Stimulated activated effector memory CD8-positive, alpha-beta T cell treated with anti-CD3 and anti-CD28 coated beads, Interleukin-12 subunit alpha, Interleukin-12 subunit beta, amount 100 ng/mL, for 72 hours (primary cell): ENCODE results near the gene NPAS3.

Source experiments
- ATAC-seq: fragments of 150-1000 bp; cut with Tn5 transposase; 2 replicates; pipeline ENCODE4 v1.10.0; 2021
- DNase-seq, 2 donors: peaks; one replicate each; pipeline ENCODE4 v3.0.0; 2021 to 2022; ENCODE audit warnings: low spot score in 2 of 2
- H3K27ac Mint-ChIP-seq: one replicate; pipeline ENCODE4 v1.8.0; 2022; ENCODE audit warnings: mild to moderate bottlenecking, mixed read lengths
- H3K36me3 Mint-ChIP-seq: one replicate; pipeline ENCODE4 v1.8.0; 2022; ENCODE audit warnings: mild to moderate bottlenecking, mixed read lengths
- H3K4me1 Mint-ChIP-seq: one replicate; pipeline ENCODE4 v1.8.0; 2022; ENCODE audit warnings: mixed read lengths
- H3K4me3 Mint-ChIP-seq: one replicate; pipeline ENCODE4 v1.8.0; 2022; ENCODE audit warnings: mild to moderate bottlenecking, mixed read lengths
- H3K9me3 Mint-ChIP-seq: one replicate; pipeline ENCODE4 v1.8.0; 2022; ENCODE audit warnings: mixed read lengths

NPAS3 gene

DNA sequence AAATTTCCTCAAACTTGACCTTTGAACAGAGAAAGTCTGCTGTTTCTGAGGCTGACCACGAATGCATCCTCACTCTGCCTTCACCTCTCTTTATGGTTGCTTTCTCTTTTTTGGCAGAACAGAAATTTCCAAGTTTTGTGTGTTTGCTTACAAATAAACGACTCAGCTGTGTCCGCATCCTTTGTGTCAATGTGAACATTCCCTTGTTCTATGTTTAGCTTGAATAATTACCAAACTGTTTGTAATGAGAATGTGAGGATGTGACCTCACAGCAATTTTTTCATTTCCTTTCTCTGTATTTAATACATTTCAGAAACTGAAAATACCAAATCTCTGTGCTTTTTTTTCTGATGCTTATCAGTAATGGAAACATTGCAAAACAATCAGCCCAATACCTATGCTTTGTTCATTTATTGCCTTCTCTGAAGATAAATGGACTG lies 601.3 kb downstream of the NPAS3 start:
- no peak for DNase-seq
- Mint-ChIP-seq H3K27ac (no peak overlapping the region), H3K4me1 (no peaks in the 10 kb centered on the region), H3K9me3 (peaks cover 12% of the 10 kb centered on the region), H3K36me3 (no peaks in the 10 kb centered on the region), H3K4me3 (no peak overlapping the region)
- ATAC-seq: no peak

- ATAC-seq: no peak
- H3K9me3 Mint-ChIP-seq: peaks cover 12% of the 10 kb centered on the region
Observed at GRCh38 chr14:33541171-33541570, 602.5 kb downstream of the NPAS3 start.

DNA sequence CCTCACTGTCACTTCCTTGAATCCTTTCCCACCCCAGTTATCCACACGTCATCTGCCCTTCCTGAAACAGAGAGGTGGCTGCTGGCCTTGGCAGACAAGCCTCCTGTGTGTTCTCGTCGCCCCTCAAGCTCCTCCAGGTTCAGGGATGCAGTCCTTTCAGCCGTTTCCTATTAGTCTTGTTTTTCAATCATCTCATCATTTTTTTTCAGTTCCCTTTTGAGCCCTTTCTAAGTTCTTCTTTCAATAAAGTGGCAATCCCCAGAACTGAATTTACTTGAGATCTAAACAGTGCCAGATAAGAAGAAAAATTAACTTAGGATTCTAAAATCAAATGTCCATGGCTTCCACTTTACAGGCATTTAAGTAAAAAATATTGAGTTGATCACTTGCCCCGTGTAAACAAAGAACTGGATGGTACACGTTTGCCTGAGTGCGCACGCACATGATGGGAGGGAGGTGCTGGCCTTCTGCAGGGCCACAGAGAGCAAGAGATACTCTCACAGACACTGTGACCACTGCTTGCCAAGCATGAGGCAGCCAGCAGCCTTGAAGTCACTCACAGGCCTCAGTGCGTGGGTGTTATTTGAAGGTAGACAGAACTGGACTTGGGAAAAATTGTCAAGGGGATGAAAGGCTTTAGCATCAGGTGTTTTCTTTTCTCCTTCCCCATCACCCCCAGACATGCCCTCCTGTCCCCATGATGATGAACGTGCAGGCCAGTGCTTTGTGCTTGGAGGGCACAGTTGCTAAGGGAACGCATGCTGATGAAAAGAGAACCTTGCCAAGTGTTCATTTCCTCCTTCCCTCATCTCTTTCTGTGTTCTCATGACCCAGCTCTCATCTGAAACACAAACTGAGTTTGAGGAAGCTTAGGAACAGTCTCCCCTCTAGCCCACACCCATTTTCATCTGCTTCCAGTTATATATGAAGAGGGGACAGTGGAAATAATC lies 603.9 kb downstream of the NPAS3 start:
- no peak for ATAC-seq

More at GRCh38 chr14:33541171-33541570, 602.5 kb downstream of the NPAS3 start:
- H3K4me3 Mint-ChIP-seq: no peak overlapping the region
- no peaks in the 10 kb centered on the region for H3K36me3 Mint-ChIP-seq
- DNase-seq: no peak
- no peaks in the 10 kb centered on the region for H3K4me1 Mint-ChIP-seq
- H3K27ac Mint-ChIP-seq: no peak overlapping the region

GRCh38 chr14:33545696-33546095 lies 607.0 kb downstream of the NPAS3 start:
- H3K27ac Mint-ChIP-seq: no peak overlapping the region
- no peaks in the 10 kb centered on the region for H3K4me1 Mint-ChIP-seq
- ATAC-seq: no peak
- H3K9me3 Mint-ChIP-seq: no peaks in the 10 kb centered on the region
- no peak overlapping the region for H3K4me3 Mint-ChIP-seq
- no peaks in the 10 kb centered on the region for H3K36me3 Mint-ChIP-seq
- DNase-seq: no peak

More for the DNA sequence above, 603.9 kb downstream of the NPAS3 start:
- no peak for DNase-seq
- Mint-ChIP-seq H3K4me1 (no peaks in the 10 kb centered on the region), H3K36me3 (no peaks in the 10 kb centered on the region), H3K4me3 (no peak overlapping the region), H3K9me3 (peaks cover 12% of the 10 kb centered on the region), H3K27ac (no peak overlapping the region)

- Mint-ChIP-seq H3K4me3 (no peak overlapping the region), H3K27ac (no peak overlapping the region), H3K9me3 (peaks cover 3% of the 10 kb centered on the region), H3K36me3 (no peaks in the 10 kb centered on the region), H3K4me1 (no peaks in the 10 kb centered on the region)
- DNase-seq: no peak
- no peak for ATAC-seq
Observed at GRCh38 chr14:33548606-33549005, 609.9 kb downstream of the NPAS3 start.

- Mint-ChIP-seq H3K36me3 (no peaks in the 10 kb centered on the region), H3K4me1 (no peaks in the 10 kb centered on the region), H3K27ac (no peak overlapping the region), H3K4me3 (no peak overlapping the region), H3K9me3 (peaks cover 8% of the 10 kb centered on the region)
- ATAC-seq: no peak
- no peak for DNase-seq
Observed at GRCh38 chr14:33551963-33552362, 613.3 kb downstream of the NPAS3 start.

DNA sequence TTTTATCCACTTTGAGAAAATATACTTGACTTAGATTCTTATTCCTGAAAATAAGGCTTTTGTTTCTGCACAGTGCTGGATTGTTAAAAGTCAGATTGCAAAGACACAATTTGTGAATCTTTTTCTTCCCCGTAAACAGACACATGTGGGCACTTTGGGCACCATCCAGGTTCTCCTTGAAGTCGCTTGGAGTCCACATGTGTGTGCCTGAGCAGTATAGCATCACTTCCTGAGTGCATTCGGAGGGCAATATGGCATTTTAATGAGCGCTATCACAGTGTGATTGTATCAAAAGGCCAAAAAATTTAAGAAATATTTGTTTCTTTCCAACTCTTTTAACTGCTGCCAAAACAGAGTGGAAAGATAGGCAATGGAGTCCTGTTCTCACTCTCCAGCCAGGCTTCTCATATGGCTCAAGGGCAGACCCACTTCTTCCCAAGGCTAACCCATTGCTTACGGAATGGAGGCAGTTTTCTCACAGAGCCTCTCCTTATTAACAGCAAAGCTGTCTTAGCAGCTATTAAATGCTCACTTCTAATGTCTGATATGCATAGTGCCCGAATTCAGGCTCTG lies 615.1 kb downstream of the NPAS3 start:
- Mint-ChIP-seq H3K27ac (no peak overlapping the region), H3K4me3 (no peak overlapping the region), H3K9me3 (peaks cover 8% of the 10 kb centered on the region), H3K36me3 (no peaks in the 10 kb centered on the region), H3K4me1 (no peaks in the 10 kb centered on the region)
- DNase-seq (no peak), ATAC-seq (no peak)

DNA sequence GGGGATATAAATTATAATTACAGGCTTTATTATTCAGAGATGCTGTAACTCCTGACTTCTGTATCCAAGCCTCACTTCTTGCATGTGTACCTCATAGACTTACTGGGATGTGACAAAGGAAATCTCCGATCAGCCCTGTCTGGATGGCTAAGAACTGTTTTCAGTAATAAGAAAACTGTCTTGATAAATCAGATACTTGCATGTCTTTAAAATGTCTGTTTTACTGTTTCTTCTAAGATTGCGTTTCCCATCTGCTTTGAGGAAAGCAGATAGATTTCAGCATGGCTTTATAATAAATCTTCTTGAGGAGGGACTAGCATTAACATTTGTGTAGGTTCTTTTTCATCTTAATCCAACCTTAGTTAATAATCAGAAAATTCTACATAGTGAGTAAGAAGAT lies 616.3 kb downstream of the NPAS3 start:
- Mint-ChIP-seq H3K4me1 (no peaks in the 10 kb centered on the region), H3K9me3 (peaks cover 8% of the 10 kb centered on the region), H3K4me3 (no peak overlapping the region), H3K36me3 (no peaks in the 10 kb centered on the region), H3K27ac (no peak overlapping the region)
- no peak for ATAC-seq
- no peak for DNase-seq

DNA sequence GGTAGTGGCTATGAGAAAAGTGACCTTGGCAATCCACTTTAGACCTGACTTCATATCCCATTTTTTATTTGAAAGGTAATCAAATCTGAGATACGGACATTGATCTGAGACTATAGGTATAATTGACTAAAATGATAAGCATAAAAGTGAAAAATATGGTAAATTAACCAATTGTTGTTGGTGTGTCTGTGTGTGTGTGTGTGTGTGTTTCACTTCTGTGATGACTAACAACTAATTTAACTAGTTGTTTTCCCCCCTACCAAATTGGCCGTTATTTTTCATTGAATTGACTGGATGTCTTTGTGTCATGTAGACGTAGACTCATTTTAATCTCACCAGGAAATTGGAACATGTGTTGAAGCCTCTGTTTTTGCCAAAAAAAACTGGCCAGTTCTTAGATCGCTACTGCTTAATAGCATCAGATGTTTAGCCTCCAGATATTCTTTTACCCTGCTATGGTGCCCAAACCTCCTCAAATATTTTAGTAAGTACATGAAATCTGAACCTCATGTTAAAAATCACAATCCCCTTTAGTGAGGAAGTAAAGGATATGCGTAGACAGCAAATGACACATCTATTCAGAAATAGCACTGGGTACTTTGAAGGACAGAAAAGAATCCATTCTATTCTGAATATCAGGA lies 617.2 kb downstream of the NPAS3 start:
- ATAC-seq: no peak
- H3K27ac Mint-ChIP-seq: no peak overlapping the region
- H3K9me3 Mint-ChIP-seq: peaks cover 8% of the 10 kb centered on the region
- H3K36me3 Mint-ChIP-seq: no peaks in the 10 kb centered on the region
- H3K4me1 Mint-ChIP-seq: no peaks in the 10 kb centered on the region
- no peak overlapping the region for H3K4me3 Mint-ChIP-seq
- no peak for DNase-seq

DNA sequence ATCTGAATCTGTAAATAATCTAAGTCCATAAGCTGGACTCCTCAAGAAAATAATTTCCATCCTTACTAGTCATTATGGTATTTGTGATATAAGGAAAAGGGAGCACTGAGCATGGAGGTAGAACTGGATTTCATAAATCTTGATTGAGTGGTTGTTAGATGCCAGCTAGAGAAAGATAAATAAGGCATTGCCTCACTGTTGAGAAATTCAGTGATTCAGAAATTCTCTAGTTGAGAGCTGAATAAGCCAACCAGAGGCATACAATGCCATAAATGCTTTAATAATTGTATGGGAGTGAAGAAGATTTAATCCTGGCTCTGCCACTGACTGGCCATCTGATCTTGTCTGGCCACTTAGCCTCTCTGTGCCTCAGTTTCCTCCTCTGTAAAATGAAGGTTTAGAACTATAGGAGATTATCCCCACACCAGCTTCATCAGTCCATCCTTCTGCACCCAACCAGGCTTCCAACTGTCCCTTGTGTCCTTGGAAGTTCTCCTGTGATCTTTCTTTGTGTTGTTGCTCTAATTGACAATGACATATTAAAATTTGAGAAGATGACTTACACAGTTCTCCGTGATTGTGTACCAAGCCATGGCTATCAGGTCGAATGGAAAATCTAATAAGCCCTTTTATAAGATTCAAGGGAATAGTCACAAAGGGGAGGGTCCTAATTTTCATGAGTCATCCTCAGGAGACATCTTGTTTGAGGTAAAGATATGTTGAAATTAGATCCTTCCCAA lies 617.9 kb downstream of the NPAS3 start:
- H3K9me3 Mint-ChIP-seq: peaks cover 8% of the 10 kb centered on the region
- ATAC-seq: no peak
- no peaks in the 10 kb centered on the region for H3K36me3 Mint-ChIP-seq
- DNase-seq: no peak
- H3K4me3 Mint-ChIP-seq: no peak overlapping the region
- H3K4me1 Mint-ChIP-seq: no peaks in the 10 kb centered on the region
- no peak overlapping the region for H3K27ac Mint-ChIP-seq

GRCh38 chr14:33560718-33561431 lies 622.2 kb downstream of the NPAS3 start:
- Mint-ChIP-seq H3K4me3 (no peak overlapping the region), H3K27ac (no peak overlapping the region), H3K4me1 (no peaks in the 10 kb centered on the region), H3K9me3 (peaks cover 5% of the 10 kb centered on the region), H3K36me3 (no peaks in the 10 kb centered on the region)
- no peak for ATAC-seq
- no peak for DNase-seq

GRCh38 chr14:33561488-33562175 lies 623.0 kb downstream of the NPAS3 start:
- Mint-ChIP-seq H3K36me3 (no peaks in the 10 kb centered on the region), H3K4me3 (no peak overlapping the region), H3K4me1 (no peaks in the 10 kb centered on the region), H3K27ac (no peak overlapping the region), H3K9me3 (peaks cover 2% of the 10 kb centered on the region)
- ATAC-seq (no peak), DNase-seq (no peak)

GRCh38 chr14:33563191-33563900 lies 624.7 kb downstream of the NPAS3 start:
- H3K36me3 Mint-ChIP-seq: no peaks in the 10 kb centered on the region
- H3K4me1 Mint-ChIP-seq: no peaks in the 10 kb centered on the region
- DNase-seq (no peak), ATAC-seq (no peak)
- no peak overlapping the region for H3K27ac Mint-ChIP-seq
- no peaks in the 10 kb centered on the region for H3K9me3 Mint-ChIP-seq
- no peak overlapping the region for H3K4me3 Mint-ChIP-seq

DNA sequence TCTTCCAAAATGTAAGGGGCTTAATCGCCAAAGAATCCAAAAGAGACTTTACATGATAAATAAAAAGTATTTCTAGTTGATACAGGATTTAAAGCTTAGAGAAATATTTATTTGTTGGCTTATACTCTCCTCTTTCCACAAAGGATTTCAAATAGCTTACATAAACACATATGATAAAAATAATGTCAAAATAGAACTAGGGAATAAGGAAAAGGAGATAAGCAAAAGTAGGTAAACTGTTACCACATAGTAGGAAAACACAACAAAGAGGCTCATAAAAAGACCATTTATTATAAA lies 625.2 kb downstream of the NPAS3 start:
- no peak for ATAC-seq
- no peak overlapping the region for H3K4me3 Mint-ChIP-seq
- no peaks in the 10 kb centered on the region for H3K9me3 Mint-ChIP-seq
- H3K4me1 Mint-ChIP-seq: no peaks in the 10 kb centered on the region
- DNase-seq: no peak
- no peaks in the 10 kb centered on the region for H3K36me3 Mint-ChIP-seq
- H3K27ac Mint-ChIP-seq: no peak overlapping the region
